ENCODE results near the gene CRTC1.

The CRTC1 gene

GRCh38 chr19:18660051-18660910 lies 23.2 kb upstream of the CRTC1 start:
- Mint-ChIP-seq H3K4me1 (peaks cover 46% of the 10 kb centered on the region), H3K9me3 (no peaks in the 10 kb centered on the region), H3K4me3 (no peak overlapping the region), H3K27me3 (no peaks in the 10 kb centered on the region), H3K27ac (peak overlapping the region in 1 of 2 donors; percentile 41)
- no peak for DNase-seq
- no peak for ATAC-seq

GRCh38 chr19:18660939-18661670 lies 22.4 kb upstream of the CRTC1 start:
- H3K27ac Mint-ChIP-seq = peak overlapping the region in 1 of 2 donors; percentile 73
- no peaks in the 10 kb centered on the region for H3K27me3 Mint-ChIP-seq
- no peak overlapping the region for H3K4me3 Mint-ChIP-seq
- no peaks in the 10 kb centered on the region for H3K9me3 Mint-ChIP-seq
- H3K4me1 Mint-ChIP-seq = peaks cover 48% of the 10 kb centered on the region
- no peak for DNase-seq
- no peak for ATAC-seq

- Mint-ChIP-seq H3K4me3 (no peak overlapping the region), H3K9me3 (no peaks in the 10 kb centered on the region), H3K27me3 (no peaks in the 10 kb centered on the region), H3K27ac (peak overlapping the region in 1 of 2 donors; percentile 43), H3K4me1 (peaks cover 48% of the 10 kb centered on the region)
- ATAC-seq = no peak
- no peak for DNase-seq
These were observed 20.3 kb upstream of the CRTC1 start for GRCh38 chr19:18662972-18663732.

- no peaks in the 10 kb centered on the region for H3K9me3 Mint-ChIP-seq
- peaks cover 39% of the 10 kb centered on the region for H3K4me1 Mint-ChIP-seq
- DNase-seq = no peak
- H3K4me3 Mint-ChIP-seq = peak overlapping the region in 1 of 2 donors; percentile 58
- no peaks in the 10 kb centered on the region for H3K27me3 Mint-ChIP-seq
- peak; percentile 64 for ATAC-seq
- H3K27ac Mint-ChIP-seq = peak overlapping the region; percentile 43 to 74
These were observed 19.4 kb upstream of the CRTC1 start for GRCh38 chr19:18663940-18664530.

- Mint-ChIP-seq H3K4me3 (no peak overlapping the region), H3K27ac (no peak overlapping the region), H3K9me3 (no peaks in the 10 kb centered on the region), H3K27me3 (no peaks in the 10 kb centered on the region), H3K4me1 (peaks cover 34% of the 10 kb centered on the region)
- ATAC-seq (no peak), DNase-seq (no peak)
These were observed 17.7 kb upstream of the CRTC1 start for GRCh38 chr19:18665771-18666202.

- H3K27ac Mint-ChIP-seq = no peak overlapping the region
- no peaks in the 10 kb centered on the region for H3K27me3 Mint-ChIP-seq
- no peak for ATAC-seq
- H3K4me3 Mint-ChIP-seq = no peak overlapping the region
- DNase-seq = no peak
- peaks cover 29% of the 10 kb centered on the region for H3K4me1 Mint-ChIP-seq
- H3K9me3 Mint-ChIP-seq = no peaks in the 10 kb centered on the region
These were observed 17.2 kb upstream of the CRTC1 start for GRCh38 chr19:18666317-18666716.

- ATAC-seq (no peak), DNase-seq (no peak)
- Mint-ChIP-seq H3K9me3 (no peaks in the 10 kb centered on the region), H3K27me3 (no peaks in the 10 kb centered on the region), H3K4me1 (peaks cover 26% of the 10 kb centered on the region), H3K27ac (no peak overlapping the region), H3K4me3 (no peak overlapping the region)
These were observed 16.7 kb upstream of the CRTC1 start for GRCh38 chr19:18666784-18667183.

GRCh38 chr19:18667531-18668251 lies 15.8 kb upstream of the CRTC1 start:
- Mint-ChIP-seq H3K9me3 (no peaks in the 10 kb centered on the region), H3K4me3 (no peak overlapping the region), H3K27me3 (no peaks in the 10 kb centered on the region), H3K4me1 (peaks cover 26% of the 10 kb centered on the region), H3K27ac (no peak overlapping the region)
- no peak for ATAC-seq
- no peak for DNase-seq

GRCh38 chr19:18668252-18668631 lies 15.2 kb upstream of the CRTC1 start:
- no peak for ATAC-seq
- peaks cover 22% of the 10 kb centered on the region for H3K4me1 Mint-ChIP-seq
- H3K9me3 Mint-ChIP-seq = no peaks in the 10 kb centered on the region
- H3K4me3 Mint-ChIP-seq = no peak overlapping the region
- no peaks in the 10 kb centered on the region for H3K27me3 Mint-ChIP-seq
- no peak overlapping the region for H3K27ac Mint-ChIP-seq
- DNase-seq = no peak

- Mint-ChIP-seq H3K4me1 (peaks cover 15% of the 10 kb centered on the region), H3K27ac (no peak overlapping the region), H3K4me3 (no peak overlapping the region), H3K27me3 (no peaks in the 10 kb centered on the region), H3K9me3 (no peaks in the 10 kb centered on the region)
- DNase-seq (no peak), ATAC-seq (peak; percentile 37)
These were observed 14.5 kb upstream of the CRTC1 start for GRCh38 chr19:18668744-18669523.

GRCh38 chr19:18669524-18669817 lies 14.0 kb upstream of the CRTC1 start:
- no peak overlapping the region for H3K4me3 Mint-ChIP-seq
- DNase-seq (no peak), ATAC-seq (no peak)
- no peak overlapping the region for H3K27ac Mint-ChIP-seq
- no peaks in the 10 kb centered on the region for H3K9me3 Mint-ChIP-seq
- H3K4me1 Mint-ChIP-seq = peaks cover 10% of the 10 kb centered on the region
- H3K27me3 Mint-ChIP-seq = no peaks in the 10 kb centered on the region

GRCh38 chr19:18669883-18670282 lies 13.6 kb upstream of the CRTC1 start:
- ATAC-seq = no peak
- H3K4me1 Mint-ChIP-seq = peaks cover 6% of the 10 kb centered on the region
- no peak for DNase-seq
- no peak overlapping the region for H3K4me3 Mint-ChIP-seq
- H3K27ac Mint-ChIP-seq = no peak overlapping the region
- no peaks in the 10 kb centered on the region for H3K9me3 Mint-ChIP-seq
- H3K27me3 Mint-ChIP-seq = no peaks in the 10 kb centered on the region

GRCh38 chr19:18670312-18670711 lies 13.2 kb upstream of the CRTC1 start:
- Mint-ChIP-seq H3K9me3 (no peaks in the 10 kb centered on the region), H3K27me3 (no peaks in the 10 kb centered on the region), H3K27ac (no peak overlapping the region), H3K4me3 (no peak overlapping the region), H3K4me1 (peaks cover 2% of the 10 kb centered on the region)
- ATAC-seq (no peak), DNase-seq (no peak)

GRCh38 chr19:18671303-18672043 lies 12.0 kb upstream of the CRTC1 start:
- H3K27me3 Mint-ChIP-seq = no peaks in the 10 kb centered on the region
- ATAC-seq (no peak), DNase-seq (no peak)
- no peaks in the 10 kb centered on the region for H3K9me3 Mint-ChIP-seq
- H3K4me3 Mint-ChIP-seq = no peak overlapping the region
- no peaks in the 10 kb centered on the region for H3K4me1 Mint-ChIP-seq
- H3K27ac Mint-ChIP-seq = no peak overlapping the region

All from stimulated activated naive CD8-positive, alpha-beta T cell treated with anti-CD3 and anti-CD28 coated beads, Interleukin-15, amount 100 ng/mL, for 72 hours (primary cell).